ENCODE data around the gene CDK2AP2.

DNA sequence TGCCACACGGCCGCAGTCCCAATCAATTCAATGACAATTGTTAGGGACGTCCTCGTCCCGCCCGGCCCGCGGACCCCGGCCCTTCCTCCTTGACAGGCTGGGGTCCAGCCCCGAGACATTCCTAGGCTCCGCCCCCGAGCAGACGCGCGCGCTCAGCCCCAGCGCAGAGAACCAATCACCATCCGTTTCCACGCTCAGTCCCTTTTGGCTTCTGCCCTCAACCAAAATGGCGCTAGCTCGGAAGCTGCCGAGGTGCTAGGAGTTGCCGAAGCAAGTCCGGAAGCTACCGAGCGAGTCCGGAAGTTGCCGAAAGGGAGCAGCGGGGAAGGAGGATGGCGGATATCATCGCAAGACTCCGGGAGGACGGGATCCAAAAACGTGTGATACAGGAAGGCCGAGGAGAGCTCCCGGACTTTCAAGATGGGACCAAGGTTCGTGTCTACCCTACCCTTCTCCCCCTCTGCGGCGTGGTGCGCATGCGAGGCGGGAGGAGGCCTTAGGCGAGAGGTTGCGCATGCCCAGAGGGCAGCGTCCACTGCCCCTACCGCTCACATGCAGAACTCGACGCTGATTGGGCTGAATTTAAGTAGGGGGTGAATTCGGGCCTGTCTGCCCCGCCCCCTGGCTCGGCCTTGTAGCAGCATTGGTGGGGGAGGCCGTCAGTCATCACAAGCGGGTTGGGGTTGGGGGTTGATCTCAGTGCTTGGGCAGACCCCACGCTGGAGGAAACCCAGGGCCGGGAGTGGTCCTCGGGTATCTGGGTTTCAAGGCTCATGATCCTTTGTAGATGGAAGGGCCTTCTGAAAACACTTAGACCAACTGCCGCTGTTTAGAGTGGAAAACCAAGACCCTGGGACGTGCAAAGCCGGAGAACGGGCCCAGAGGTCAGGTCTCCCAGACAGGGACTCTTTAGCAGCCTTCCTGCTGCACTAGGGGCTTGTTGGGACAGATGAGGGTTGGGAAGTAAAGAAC is 24.8 kb downstream of the CDK2AP2 start, which contains the start of gene AIP:
- TF ChIP-seq, protein P1, sequence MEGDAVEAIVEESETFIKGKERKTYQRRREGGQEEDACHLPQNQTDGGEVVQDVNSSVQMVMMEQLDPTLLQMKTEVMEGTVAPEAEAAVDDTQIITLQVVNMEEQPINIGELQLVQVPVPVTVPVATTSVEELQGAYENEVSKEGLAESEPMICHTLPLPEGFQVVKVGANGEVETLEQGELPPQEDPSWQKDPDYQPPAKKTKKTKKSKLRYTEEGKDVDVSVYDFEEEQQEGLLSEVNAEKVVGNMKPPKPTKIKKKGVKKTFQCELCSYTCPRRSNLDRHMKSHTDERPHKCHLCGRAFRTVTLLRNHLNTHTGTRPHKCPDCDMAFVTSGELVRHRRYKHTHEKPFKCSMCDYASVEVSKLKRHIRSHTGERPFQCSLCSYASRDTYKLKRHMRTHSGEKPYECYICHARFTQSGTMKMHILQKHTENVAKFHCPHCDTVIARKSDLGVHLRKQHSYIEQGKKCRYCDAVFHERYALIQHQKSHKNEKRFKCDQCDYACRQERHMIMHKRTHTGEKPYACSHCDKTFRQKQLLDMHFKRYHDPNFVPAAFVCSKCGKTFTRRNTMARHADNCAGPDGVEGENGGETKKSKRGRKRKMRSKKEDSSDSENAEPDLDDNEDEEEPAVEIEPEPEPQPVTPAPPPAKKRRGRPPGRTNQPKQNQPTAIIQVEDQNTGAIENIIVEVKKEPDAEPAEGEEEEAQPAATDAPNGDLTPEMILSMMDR (IDR thresholded peaks at IDR 0.05) = peak in 4 of 5 experiments; percentile 8 to 74 (median 42)
- TF ChIP-seq POLR2A (IDR thresholded peaks at IDR 0.05) = peak; percentile 12 to 75
